ENCODE results near the gene ITGA5. TPM values are rescaled to one million over a fixed set of nuclear protein-coding genes. Genes with fewer than 3 reads are reported as not detected.

ITGA5 gene
- polyA plus RNA-seq, 1 donor (not counting 4 experiments of a cell fraction or from before 2014, with no cell fraction given) = 47.9 TPM

DNA sequence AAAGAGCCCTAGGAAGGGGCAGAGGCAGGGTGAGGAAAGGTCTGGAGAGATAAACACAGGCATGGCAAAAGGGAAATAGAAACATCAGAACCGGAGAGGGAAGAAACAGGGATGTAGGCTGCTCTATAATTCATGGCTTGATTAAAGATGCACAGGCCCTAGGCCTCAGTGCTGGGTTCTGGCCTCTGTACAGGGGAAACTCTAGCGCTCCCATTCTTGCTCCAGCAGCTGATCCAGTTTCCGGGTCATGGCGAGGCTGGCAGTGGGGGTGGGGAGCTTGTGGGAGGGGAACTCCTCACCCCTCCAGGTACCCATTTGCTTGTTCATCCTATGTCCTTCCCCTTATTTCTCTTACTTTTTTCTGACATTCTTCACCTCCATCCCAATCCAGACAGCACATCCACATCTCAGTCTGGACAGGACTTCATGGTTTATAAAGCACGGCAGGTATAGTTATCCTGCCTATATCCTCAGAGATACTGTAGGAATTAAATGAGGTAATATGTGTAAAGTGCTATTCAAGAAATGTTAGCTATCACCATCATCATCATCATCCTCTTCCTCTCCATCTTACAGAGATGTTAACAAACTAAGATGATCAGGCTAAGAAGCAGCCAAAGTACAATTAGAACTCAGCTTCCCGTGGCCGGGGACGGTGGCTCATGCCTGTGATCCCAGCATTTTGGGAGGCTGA lies 46.8 kb downstream of the ITGA5 start:
- H3K27ac ChIP-seq (ENCODE audit: control insufficient read depth, insufficient read depth, low read length) = no peak overlapping the region
- no peak overlapping the region for H3K4me2 ChIP-seq (ENCODE audit: control insufficient read depth, extremely low read depth, insufficient read depth, low read depth, low read length)
- H3K9me3 ChIP-seq (ENCODE audit: control insufficient read depth, low read depth, low read length) = no peaks in the 10 kb centered on the region

DNA sequence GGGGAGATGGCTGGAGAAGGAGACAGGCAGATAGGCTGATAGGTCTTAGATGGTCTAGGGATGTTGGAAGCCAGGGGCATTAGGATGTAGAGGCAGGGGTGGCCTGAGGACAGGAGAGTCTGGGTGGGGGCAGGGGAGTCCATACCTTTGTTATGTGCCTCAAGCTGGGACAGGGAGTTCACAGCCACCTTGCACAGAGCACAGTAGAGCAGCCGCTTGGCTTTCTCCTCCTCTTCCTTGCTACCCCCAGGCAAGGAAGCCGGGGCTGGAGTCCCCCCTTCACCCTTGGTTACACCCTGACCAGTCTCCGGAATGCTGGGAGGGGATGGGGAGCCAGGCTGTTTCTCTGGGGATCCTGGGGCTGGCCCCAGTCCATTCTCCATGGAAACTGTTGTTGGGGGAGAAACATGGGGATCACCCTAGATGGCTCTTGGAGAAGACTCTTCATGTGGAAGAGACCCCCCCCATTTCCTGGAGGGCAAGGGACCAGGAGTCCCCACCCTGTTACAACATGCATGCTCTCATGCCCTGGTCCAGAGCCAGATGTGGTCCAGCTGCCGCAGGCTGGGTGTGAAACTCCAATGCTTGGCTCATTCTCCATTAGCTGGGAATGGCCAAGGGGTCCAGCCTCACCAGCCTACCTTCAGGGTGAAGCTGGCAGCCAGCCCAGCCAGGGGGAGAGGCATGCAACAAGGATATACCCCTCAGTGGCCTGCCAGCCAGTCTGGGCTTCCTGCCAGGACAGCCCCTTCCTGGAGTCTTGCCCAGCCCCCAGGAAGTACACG lies 47.5 kb downstream of the ITGA5 start:
- H2AFZ ChIP-seq (ENCODE audit: control insufficient read depth, low read length) = no peak overlapping the region
- no peaks in the 10 kb centered on the region for H3K9me3 ChIP-seq (ENCODE audit: control insufficient read depth, low read depth, low read length)
- no peak overlapping the region for H3K27ac ChIP-seq (ENCODE audit: control insufficient read depth, insufficient read depth, low read length)

More for the DNA sequence above, 46.8 kb downstream of the ITGA5 start:
- Histone ChIP-seq H3K9ac (ENCODE audit: control insufficient read depth, extremely low read depth, insufficient read depth, low read length) (no peak overlapping the region), H2AFZ (ENCODE audit: control insufficient read depth, low read length) (no peak overlapping the region), H4K20me1 (ENCODE audit: control insufficient read depth, extremely low read depth, insufficient read depth, low read length) (peaks cover 5% of the 10 kb centered on the region), H3K9me1 (ENCODE audit: control insufficient read depth, extremely low read depth, insufficient read depth, low read length) (peaks cover 3% of the 10 kb centered on the region), H3K4me1 (ENCODE audit: control insufficient read depth, extremely low read depth, insufficient read depth, low read length) (peaks cover 38% of the 10 kb centered on the region), H3K79me2 (ENCODE audit: control insufficient read depth, insufficient read depth, low read length) (peaks cover 13% of the 10 kb centered on the region), H3K36me3 (ENCODE audit: control insufficient read depth in 2 of 2, extremely low read depth in 1 of 2, insufficient read depth in 2 of 2, low read length in 2 of 2) (peaks cover 51 to 61% of the 10 kb centered on the region in 2 experiments), H3K27me3 (ENCODE audit: control insufficient read depth, extremely low read depth, insufficient read depth, low read length) (no peaks in the 10 kb centered on the region), H3K4me3 (ENCODE audit: control insufficient read depth in 2 of 3, extremely low read depth in 1 of 3, insufficient read depth in 2 of 3, low read depth in 1 of 3, low read length in 3 of 3) (no peak overlapping the region)
- dilution Hi-C loops (cut with MboI; ENCODE audit: extremely low pct_ligation_motif_present, low sequenced_read_pairs) = no loop called here
- no peak for DNase-seq (ENCODE audit: low read depth, low spot score)
- FAIRE-seq = no peak
- TF ChIP-seq, protein P1, sequence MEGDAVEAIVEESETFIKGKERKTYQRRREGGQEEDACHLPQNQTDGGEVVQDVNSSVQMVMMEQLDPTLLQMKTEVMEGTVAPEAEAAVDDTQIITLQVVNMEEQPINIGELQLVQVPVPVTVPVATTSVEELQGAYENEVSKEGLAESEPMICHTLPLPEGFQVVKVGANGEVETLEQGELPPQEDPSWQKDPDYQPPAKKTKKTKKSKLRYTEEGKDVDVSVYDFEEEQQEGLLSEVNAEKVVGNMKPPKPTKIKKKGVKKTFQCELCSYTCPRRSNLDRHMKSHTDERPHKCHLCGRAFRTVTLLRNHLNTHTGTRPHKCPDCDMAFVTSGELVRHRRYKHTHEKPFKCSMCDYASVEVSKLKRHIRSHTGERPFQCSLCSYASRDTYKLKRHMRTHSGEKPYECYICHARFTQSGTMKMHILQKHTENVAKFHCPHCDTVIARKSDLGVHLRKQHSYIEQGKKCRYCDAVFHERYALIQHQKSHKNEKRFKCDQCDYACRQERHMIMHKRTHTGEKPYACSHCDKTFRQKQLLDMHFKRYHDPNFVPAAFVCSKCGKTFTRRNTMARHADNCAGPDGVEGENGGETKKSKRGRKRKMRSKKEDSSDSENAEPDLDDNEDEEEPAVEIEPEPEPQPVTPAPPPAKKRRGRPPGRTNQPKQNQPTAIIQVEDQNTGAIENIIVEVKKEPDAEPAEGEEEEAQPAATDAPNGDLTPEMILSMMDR (optimal IDR thresholded peaks at IDR 0.05 in 1 of 3, IDR thresholded peaks at IDR 0.05 in 1 of 3, conservative IDR thresholded peaks at IDR 0.05 in 1 of 3; ENCODE audit: extremely low read depth in 1 of 3, insufficient read depth in 2 of 3, low read length in 3 of 3) = no peak
- TF ChIP-seq EZH2 (IDR thresholded peaks at IDR 0.05; ENCODE audit: low read length) = no peak

More for the DNA sequence above, 47.5 kb downstream of the ITGA5 start:
- Histone ChIP-seq H4K20me1 (ENCODE audit: control insufficient read depth, extremely low read depth, insufficient read depth, low read length) (peaks cover 5% of the 10 kb centered on the region), H3K79me2 (ENCODE audit: control insufficient read depth, insufficient read depth, low read length) (peaks cover 7% of the 10 kb centered on the region), H3K4me2 (ENCODE audit: control insufficient read depth, extremely low read depth, insufficient read depth, low read depth, low read length) (no peak overlapping the region), H3K27me3 (ENCODE audit: control insufficient read depth, extremely low read depth, insufficient read depth, low read length) (no peaks in the 10 kb centered on the region), H3K4me1 (ENCODE audit: control insufficient read depth, extremely low read depth, insufficient read depth, low read length) (peaks cover 38% of the 10 kb centered on the region), H3K9me1 (ENCODE audit: control insufficient read depth, extremely low read depth, insufficient read depth, low read length) (peaks cover 3% of the 10 kb centered on the region), H3K4me3 (ENCODE audit: control insufficient read depth in 2 of 3, extremely low read depth in 1 of 3, insufficient read depth in 2 of 3, low read depth in 1 of 3, low read length in 3 of 3) (no peak overlapping the region), H3K9ac (ENCODE audit: control insufficient read depth, extremely low read depth, insufficient read depth, low read length) (no peak overlapping the region), H3K36me3 (ENCODE audit: control insufficient read depth in 2 of 2, extremely low read depth in 1 of 2, insufficient read depth in 2 of 2, low read length in 2 of 2) (peaks cover 47 to 54% of the 10 kb centered on the region in 2 experiments)
- DNase-seq (ENCODE audit: low read depth, low spot score) (no peak), FAIRE-seq (no peak)
- dilution Hi-C loops (cut with MboI; ENCODE audit: extremely low pct_ligation_motif_present, low sequenced_read_pairs) = no loop called here
- no peak for TF ChIP-seq EZH2 (IDR thresholded peaks at IDR 0.05; ENCODE audit: low read length)
- TF ChIP-seq, protein P1 (optimal IDR thresholded peaks at IDR 0.05 in 1 of 3, IDR thresholded peaks at IDR 0.05 in 1 of 3, conservative IDR thresholded peaks at IDR 0.05 in 1 of 3; ENCODE audit: extremely low read depth in 1 of 3, insufficient read depth in 2 of 3, low read length in 3 of 3) = no peak
